CD14-positive monocyte (primary cell): ENCODE measurements around the gene C18orf63. TPM values are rescaled to one million over a fixed set of nuclear protein-coding genes. Genes with fewer than 3 reads are reported as not detected.

Experiments
- DNase-seq, 3 donors: peaks; one replicate each; pipeline ENCODE4 v3.0.0-alpha.2; 2011 to 2022
- H2AFZ ChIP-seq: 2 replicates; pipeline ENCODE4 v1.6.0; 2012; ENCODE audit warnings: mild to moderate bottlenecking, low read depth, low read length, inconsistent platforms; ENCODE audit not compliant: insufficient read depth, poor library complexity, severe bottlenecking
- H3K27ac ChIP-seq, 2 donors: 1 replicate in 1 of 2; 2 replicates in 1 of 2; pipeline ENCODE4 v1.5.1; 2012 to 2013; ENCODE audit warnings: low read length in 2 of 2, control low read depth in 1 of 2, inconsistent platforms in 1 of 2, low read depth in 1 of 2, mild to moderate bottlenecking in 1 of 2
- H3K27me3 ChIP-seq, 2 donors: one replicate each; pipeline versions ENCODE4 v1.6.0 to v1.6.1; 2011 to 2013; ENCODE audit warnings: low read length in 2 of 2; ENCODE audit not compliant: control insufficient read depth in 2 of 2, insufficient read depth in 2 of 2
- H3K36me3 ChIP-seq, 2 donors: replicated peaks in 1 of 2; 1 replicate in 1 of 2; 2 replicates in 1 of 2; pipeline versions ENCODE4 v1.5.1 to v1.6.1; 2012 to 2013; ENCODE audit warnings: low read length in 2 of 2, control low read depth in 1 of 2, inconsistent platforms in 1 of 2, mild to moderate bottlenecking in 1 of 2; ENCODE audit not compliant: insufficient read depth in 2 of 2, control insufficient read depth in 1 of 2
- H3K4me1 ChIP-seq, 2 donors: 1 replicate in 1 of 2; 2 replicates in 1 of 2; pipeline versions ENCODE4 v1.5.1 to v1.6.1; 2012 to 2013; ENCODE audit warnings: low read length in 2 of 2, control low read depth in 1 of 2, inconsistent platforms in 1 of 2, mild to moderate bottlenecking in 1 of 2, moderate library complexity in 1 of 2; ENCODE audit not compliant: insufficient read depth in 2 of 2, control insufficient read depth in 1 of 2
- H3K4me2 ChIP-seq: replicated peaks from 2 replicates; pipeline ENCODE3; 2012; ENCODE audit warnings: low read length, moderate library complexity, mild to moderate bottlenecking; ENCODE audit not compliant: poor library complexity, severe bottlenecking; ENCODE audit errors: extremely low read depth
- H3K4me3 ChIP-seq, 3 experiments: fragments of 200-600 bp in 1 of 3; sonication (generic) in 1 of 3; replicated peaks in 1 of 3; 1 replicate in 2 of 3; 2 replicates in 1 of 3; pipeline ENCODE4 v1.5.1; 2011 to 2013; ENCODE audit warnings: low read length in 3 of 3, mild to moderate bottlenecking in 3 of 3, control low read depth in 2 of 3, low read depth in 2 of 3, inconsistent platforms in 1 of 3, moderate library complexity in 1 of 3
- H3K79me2 ChIP-seq: 2 replicates; pipeline ENCODE4 v1.6.0; 2012; ENCODE audit warnings: mild to moderate bottlenecking, control low read depth, inconsistent platforms, low read length, moderate library complexity; ENCODE audit not compliant: insufficient read depth
- H3K9ac ChIP-seq: 2 replicates; pipeline ENCODE4 v1.6.0; 2017; ENCODE audit warnings: low read length, mild to moderate bottlenecking; ENCODE audit not compliant: insufficient read depth, poor library complexity, severe bottlenecking
- H3K9me3 ChIP-seq, 2 donors: replicated peaks in 1 of 2; 1 replicate in 1 of 2; 2 replicates in 1 of 2; pipeline versions ENCODE4 v1.5.1 to v1.6.1; 2012 to 2013; ENCODE audit warnings: low read length in 2 of 2, control low read depth in 1 of 2; ENCODE audit not compliant: control insufficient read depth in 1 of 2, insufficient read depth in 1 of 2
- H4K20me1 ChIP-seq: 2 replicates; pipeline ENCODE4 v1.6.0; 2012; ENCODE audit warnings: mild to moderate bottlenecking, low read length, control low read depth, moderate library complexity; ENCODE audit not compliant: insufficient read depth
- H3K27ac Mint-ChIP-seq, 7 donors: one replicate each; pipeline ENCODE4 v1.8.0; 2020; ENCODE audit warnings: mild to moderate bottlenecking in 7 of 7, mixed read lengths in 7 of 7, moderate library complexity in 6 of 7, inconsistent platforms in 2 of 7
- H3K27me3 Mint-ChIP-seq, 3 donors: one replicate each; pipeline ENCODE4 v1.8.0; 2021 to 2022; ENCODE audit warnings: low read depth in 3 of 3, mild to moderate bottlenecking in 3 of 3, mixed read lengths in 3 of 3, moderate library complexity in 3 of 3, inconsistent platforms in 1 of 3
- H3K36me3 Mint-ChIP-seq, 2 donors: one replicate each; pipeline ENCODE4 v1.8.0; 2020; ENCODE audit warnings: mixed read lengths in 2 of 2, inconsistent platforms in 1 of 2, mild to moderate bottlenecking in 1 of 2
- H3K4me1 Mint-ChIP-seq: one replicate; pipeline ENCODE4 v1.8.0; 2020; ENCODE audit warnings: mild to moderate bottlenecking, mixed read lengths
- H3K4me3 Mint-ChIP-seq, 2 donors: one replicate each; pipeline ENCODE4 v1.8.0; 2020; ENCODE audit warnings: mild to moderate bottlenecking in 2 of 2, mixed read lengths in 2 of 2, moderate library complexity in 1 of 2
- H3K9me3 Mint-ChIP-seq, 7 donors: one replicate each; pipeline ENCODE4 v1.8.0; 2020 to 2022; ENCODE audit warnings: mixed read lengths in 7 of 7, mild to moderate bottlenecking in 6 of 7, moderate library complexity in 6 of 7, inconsistent platforms in 2 of 7
- WGBS: methylation state at CpG from one replicate; pipeline ENCODE4 v1.1.5; 2013; ENCODE audit warnings: missing lambda C conversion rate; ENCODE audit not compliant: insufficient coverage; 5-methylcytosine and 5-hydroxymethylcytosine counted together
- intact Hi-C, 2 donors: fragments of 100-400 bp; cut with micrococcal nuclease; formaldehyde crosslinking; loops; one replicate each; pipeline versions ENCODE4 v1.15.0 to v1.15.1; 2023
- polyA plus RNA-seq, 3 donors: library from polyadenylated mRNA; depleted of rRNA in 1 of 3; unstranded in 2 of 3; stranded (reverse) in 1 of 3; fragments of 300-500 nt in 2 of 3; fragments of >200 nt in 1 of 3; fragmentation: Illumina TruSeq in 2 of 3; gene quantifications; 1 replicate in 2 of 3; 2 replicates in 1 of 3; pipeline ENCODE4 v1.2.3, GENCODE V29; 2012 to 2021
- TF ChIP-seq, protein P1 (sequence below): fragments of 200-600 bp; IDR thresholded peaks from one replicate; pipeline ENCODE4 v1.8.0; 2022; ENCODE audit warnings: antibody characterized with exemption, mild to moderate bottlenecking

The C18orf63 gene
- polyA plus RNA-seq, 3 donors, result not detected

DNA sequence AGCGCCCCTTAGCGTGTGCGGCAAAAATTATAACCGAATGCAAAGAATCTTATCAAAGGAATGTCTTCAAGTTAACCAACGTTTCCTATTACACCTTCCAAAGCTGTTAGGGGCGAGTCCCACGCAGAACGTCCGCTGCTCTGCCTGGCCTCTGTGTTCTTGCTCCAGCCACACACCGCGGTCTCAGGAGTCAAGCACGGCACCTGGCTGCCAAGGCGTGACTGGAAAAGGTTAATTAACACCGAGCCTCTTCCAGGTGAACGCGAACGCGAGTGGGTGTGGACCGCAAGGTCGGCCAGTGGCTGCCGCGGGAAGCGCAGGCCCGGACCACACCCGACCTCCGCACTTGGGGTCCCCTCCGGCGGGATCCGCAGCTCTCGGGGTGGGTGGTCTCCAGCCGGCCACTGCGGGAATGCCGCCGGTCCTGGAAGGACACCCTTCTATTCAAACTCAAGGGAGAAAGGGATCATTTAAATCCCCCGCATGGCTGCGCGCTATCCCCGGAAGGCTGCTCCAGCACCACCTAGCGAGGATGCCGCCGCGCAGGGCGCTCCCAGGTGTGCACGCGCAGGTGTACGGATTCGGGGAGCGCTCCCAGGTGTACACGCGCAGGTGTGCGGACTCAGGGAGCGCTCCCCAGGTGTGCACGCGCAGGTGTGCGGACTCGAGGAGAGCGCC lies 24.7 kb upstream of the C18orf63 start:
- Histone ChIP-seq H3K9ac (peak overlapping the region; percentile 67), H4K20me1 (no peaks in the 10 kb centered on the region), H3K27me3 (no peaks in the 10 kb centered on the region), H3K9me3 (no peaks in the 10 kb centered on the region), H2AFZ (peak overlapping the region; percentile 87), H3K27ac (no peak overlapping the region), H3K4me1 (peaks cover 14 to 29% of the 10 kb centered on the region in 2 donors), H3K36me3 (no peaks in the 10 kb centered on the region), H3K4me3 (peak overlapping the region; percentile 71 to 94 (median 89)), H3K79me2 (no peaks in the 10 kb centered on the region), H3K4me2 (peak overlapping the region; percentile 93)
- DNase-seq, result no peak
- no peaks in the 10 kb centered on the region for H3K36me3 Mint-ChIP-seq
- peaks cover 28% of the 10 kb centered on the region for H3K4me1 Mint-ChIP-seq
- 25% methylated on average over 44 of the region's 57 CpGs for WGBS
- intact Hi-C loops, result loop anchor here (5.0 kb wide), 3 partner anchors 39 to 206 kb away; partner anchors contain the start of genes CNDP2 (in 1 of the 2), FBXO15 (in 1 of the 2) and TIMM21 (in 1 of the 2)
- TF ChIP-seq, protein P1, sequence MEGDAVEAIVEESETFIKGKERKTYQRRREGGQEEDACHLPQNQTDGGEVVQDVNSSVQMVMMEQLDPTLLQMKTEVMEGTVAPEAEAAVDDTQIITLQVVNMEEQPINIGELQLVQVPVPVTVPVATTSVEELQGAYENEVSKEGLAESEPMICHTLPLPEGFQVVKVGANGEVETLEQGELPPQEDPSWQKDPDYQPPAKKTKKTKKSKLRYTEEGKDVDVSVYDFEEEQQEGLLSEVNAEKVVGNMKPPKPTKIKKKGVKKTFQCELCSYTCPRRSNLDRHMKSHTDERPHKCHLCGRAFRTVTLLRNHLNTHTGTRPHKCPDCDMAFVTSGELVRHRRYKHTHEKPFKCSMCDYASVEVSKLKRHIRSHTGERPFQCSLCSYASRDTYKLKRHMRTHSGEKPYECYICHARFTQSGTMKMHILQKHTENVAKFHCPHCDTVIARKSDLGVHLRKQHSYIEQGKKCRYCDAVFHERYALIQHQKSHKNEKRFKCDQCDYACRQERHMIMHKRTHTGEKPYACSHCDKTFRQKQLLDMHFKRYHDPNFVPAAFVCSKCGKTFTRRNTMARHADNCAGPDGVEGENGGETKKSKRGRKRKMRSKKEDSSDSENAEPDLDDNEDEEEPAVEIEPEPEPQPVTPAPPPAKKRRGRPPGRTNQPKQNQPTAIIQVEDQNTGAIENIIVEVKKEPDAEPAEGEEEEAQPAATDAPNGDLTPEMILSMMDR, result no peak
- peaks cover 0 to 2% (median 0%) of the 10 kb centered on the region in 7 donors for H3K9me3 Mint-ChIP-seq
- H3K27me3 Mint-ChIP-seq, result peaks cover 0 to 4% (median 3%) of the 10 kb centered on the region in 3 donors
- peak overlapping the region in 1 of 7 donors; percentile 15 for H3K27ac Mint-ChIP-seq
- H3K4me3 Mint-ChIP-seq, result peak overlapping the region; percentile 95 to 100

- H3K9me3 ChIP-seq, result no peaks in the 10 kb centered on the region
- peaks cover 0 to 2% (median 0%) of the 10 kb centered on the region in 7 donors for H3K9me3 Mint-ChIP-seq
- H3K79me2 ChIP-seq, result no peaks in the 10 kb centered on the region
- H3K36me3 ChIP-seq, result no peaks in the 10 kb centered on the region
- H3K4me3 ChIP-seq, result peak overlapping the region; percentile 71 to 94 (median 89)
- peak overlapping the region; percentile 17 to 79 for H3K27ac ChIP-seq
- peak overlapping the region; percentile 67 for H3K9ac ChIP-seq
- TF ChIP-seq, protein P1, result no peak
- H3K27ac Mint-ChIP-seq, result peak overlapping the region; percentile 36 to 97 (median 91)
- H3K27me3 ChIP-seq, result no peaks in the 10 kb centered on the region
- peaks cover 14 to 29% of the 10 kb centered on the region in 2 donors for H3K4me1 ChIP-seq
- peak overlapping the region; percentile 93 for H3K4me2 ChIP-seq
- DNase-seq, result no peak
- peaks cover 28% of the 10 kb centered on the region for H3K4me1 Mint-ChIP-seq
- peak overlapping the region; percentile 95 to 100 for H3K4me3 Mint-ChIP-seq
- peak overlapping the region; percentile 87 for H2AFZ ChIP-seq
- intact Hi-C loops, result loop anchor here (5.0 kb wide), 3 partner anchors 39 to 206 kb away; partner anchors contain the start of genes CNDP2 (in 1 of the 2), FBXO15 (in 1 of the 2) and TIMM21 (in 1 of the 2)
- no peaks in the 10 kb centered on the region for H4K20me1 ChIP-seq
- H3K36me3 Mint-ChIP-seq, result no peaks in the 10 kb centered on the region
- WGBS, result under 1% methylated on average over 28 of the region's 30 CpGs
- H3K27me3 Mint-ChIP-seq, result peaks cover 0 to 4% (median 3%) of the 10 kb centered on the region in 3 donors
Observed at GRCh38 chr18:74291472-74291770, 24.2 kb upstream of the C18orf63 start.
